ENCODE data around the gene GALNT14. TPM values are rescaled to one million over a fixed set of nuclear protein-coding genes. Genes with fewer than 3 reads are reported as not detected.

The GALNT14 gene
- total RNA-seq, 2 experiments from 2014 or later = 1.1 to 1.2 TPM

DNA sequence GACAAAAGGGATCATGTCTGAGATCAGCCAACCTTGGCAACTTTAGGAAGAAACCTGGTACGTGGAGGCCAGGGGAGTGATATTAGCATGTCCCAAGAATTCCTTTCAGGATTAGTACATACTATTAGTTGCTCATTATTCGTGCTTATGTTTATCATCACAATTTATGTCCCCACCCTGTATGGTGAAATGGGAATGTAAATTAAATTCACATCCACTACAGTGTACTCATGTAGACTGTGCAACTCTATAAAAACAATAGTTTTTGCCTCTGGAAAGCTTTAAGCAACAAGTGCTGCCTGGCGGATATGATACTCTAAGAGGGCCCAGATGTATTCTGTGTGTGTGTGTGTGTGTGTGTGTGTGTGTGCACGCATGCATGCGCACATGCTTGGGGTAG lies 110.7 kb downstream of the GALNT14 start:
- POLR2A ChIA-PET = no interaction called here
- CTCF ChIA-PET = no interaction called here

DNA sequence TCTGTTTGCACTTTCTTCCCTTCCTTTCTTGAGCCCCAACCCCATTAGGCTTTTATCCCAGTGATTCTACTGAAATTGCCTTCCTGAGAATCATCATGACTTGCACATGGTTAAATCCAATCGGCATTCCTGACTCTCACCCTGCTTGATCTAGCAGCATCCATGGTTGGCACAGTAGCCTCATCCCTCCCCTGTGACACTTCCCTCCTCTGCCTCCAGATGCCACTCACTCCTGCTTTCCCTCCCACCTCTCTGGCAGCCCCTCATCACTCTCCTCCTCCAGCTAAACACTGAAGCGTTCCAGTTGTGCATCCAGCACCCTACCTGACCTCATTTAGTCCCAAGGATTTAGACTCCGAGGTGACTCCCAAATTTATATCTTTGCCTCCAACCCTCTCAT lies 114.7 kb downstream of the GALNT14 start:
- POLR2A ChIA-PET = no interaction called here
- CTCF ChIA-PET = no interaction called here

DNA sequence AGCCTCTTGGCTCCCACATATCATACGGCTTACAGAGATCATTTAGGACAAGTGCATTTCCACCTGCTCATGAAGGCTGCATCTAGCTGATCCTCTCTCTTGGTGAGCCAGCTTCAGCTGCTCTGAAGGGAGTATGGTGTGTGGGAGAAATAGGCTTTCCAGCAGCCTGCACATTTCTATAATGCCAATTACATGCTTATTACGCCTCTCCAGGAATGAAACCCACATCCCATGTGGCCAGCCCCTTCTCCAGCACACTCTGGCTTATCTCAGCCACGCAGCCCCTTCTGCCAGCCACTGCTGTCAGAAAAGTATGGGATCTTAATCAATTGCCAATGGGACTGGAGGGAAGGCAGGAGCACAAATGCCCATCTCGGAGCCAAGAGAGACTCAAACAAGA lies 117.5 kb downstream of the GALNT14 start:
- ChIA-PET CTCF (no interaction called here), POLR2A (no interaction called here)

DNA sequence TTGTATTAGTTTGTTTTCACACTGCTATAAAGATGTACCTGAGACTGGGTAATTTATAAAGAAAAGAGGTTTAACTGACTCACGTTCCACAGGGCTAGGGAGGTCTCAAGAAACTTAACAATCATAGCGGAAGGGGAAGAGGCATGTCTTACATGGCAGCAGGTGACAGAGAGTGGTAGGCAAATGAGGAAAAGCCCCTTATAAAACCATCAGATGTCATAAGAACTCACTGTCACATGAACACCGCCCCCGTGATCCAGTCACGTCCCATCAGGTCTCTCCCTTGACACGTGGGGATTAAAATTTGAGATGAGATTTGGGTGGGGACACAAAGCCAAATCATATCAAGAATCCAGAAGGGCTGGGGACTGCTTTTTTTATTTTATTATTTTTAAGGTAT lies 120.0 kb downstream of the GALNT14 start:
- POLR2A ChIA-PET = no interaction called here
- CTCF ChIA-PET = no interaction called here

DNA sequence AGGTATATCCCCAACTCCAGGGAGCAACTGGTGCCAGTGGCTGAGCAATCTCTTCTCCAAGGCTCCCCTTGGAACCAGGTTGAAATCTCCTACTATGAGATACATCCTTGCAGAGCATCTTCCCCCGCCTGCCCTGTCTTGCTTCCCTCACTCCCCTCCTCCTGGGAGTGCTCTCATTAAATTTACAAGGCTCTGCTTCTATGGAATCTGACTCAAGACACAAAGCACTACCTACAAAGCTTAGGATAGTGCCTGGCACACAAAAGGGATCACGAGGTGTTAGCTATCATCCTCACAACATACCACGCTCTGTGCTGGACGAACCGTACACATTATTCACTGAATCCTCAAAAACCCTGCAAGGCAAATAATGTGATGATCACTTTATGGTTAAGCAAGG lies 121.6 kb downstream of the GALNT14 start:
- ChIA-PET POLR2A (no interaction called here), CTCF (no interaction called here)

DNA sequence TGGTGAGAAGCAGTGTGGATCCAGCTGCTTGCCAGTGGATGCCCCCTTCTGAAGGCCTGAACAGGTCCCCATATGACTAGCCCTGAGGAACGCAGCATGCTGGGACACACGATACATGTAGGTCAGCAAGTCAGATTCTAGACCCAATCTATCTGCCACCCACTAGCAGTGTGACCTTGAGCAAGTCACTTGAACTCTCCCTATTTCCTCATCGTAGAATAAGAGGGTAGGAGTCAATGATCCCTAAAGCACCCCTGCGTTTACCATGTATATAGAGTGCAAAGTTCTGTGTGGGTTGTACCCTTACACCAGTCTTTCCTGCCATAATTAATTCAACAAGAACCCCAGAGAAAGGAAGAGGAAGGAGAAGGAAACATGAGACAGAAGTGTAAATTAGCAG lies 123.7 kb downstream of the GALNT14 start:
- CTCF ChIA-PET = no interaction called here
- POLR2A ChIA-PET = no interaction called here

DNA sequence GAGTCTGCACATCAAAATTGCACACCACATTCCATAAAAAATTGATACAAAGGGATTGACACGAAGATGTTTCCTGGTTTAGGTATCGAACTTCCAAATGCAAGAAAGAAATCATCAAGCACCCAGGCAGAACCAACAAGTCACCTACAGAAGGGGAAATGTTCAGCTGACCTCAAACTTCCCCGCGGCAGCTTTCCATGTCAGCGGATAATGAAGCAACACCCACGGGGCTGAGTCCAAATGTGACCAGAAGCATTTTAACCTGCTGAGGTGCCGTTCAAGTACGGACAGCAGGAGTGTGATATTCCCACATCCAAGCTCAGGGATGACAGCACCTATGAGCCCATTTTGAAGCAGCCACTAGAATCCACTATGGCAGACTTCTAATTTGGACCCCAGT lies 124.9 kb downstream of the GALNT14 start:
- ChIA-PET CTCF (no interaction called here), POLR2A (no interaction called here)

DNA sequence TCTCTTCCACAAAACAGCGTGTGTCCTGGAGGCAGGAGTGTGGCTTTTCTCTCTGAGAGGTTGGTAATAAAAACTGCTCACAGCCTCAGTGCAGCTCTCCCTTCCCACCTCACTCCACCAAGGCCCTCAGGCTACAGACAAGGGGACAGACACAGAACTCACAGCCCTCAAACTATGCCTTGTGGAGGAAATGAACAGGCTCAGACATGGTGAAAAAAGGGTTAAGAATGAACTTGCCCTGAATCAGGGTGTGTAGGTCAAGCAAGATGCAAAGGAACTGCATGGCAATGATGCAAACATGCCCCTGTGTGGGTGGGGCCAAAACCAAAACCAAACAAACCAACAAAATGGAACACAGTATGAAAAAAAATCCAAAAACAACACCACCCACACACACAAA lies 125.8 kb downstream of the GALNT14 start:
- CTCF ChIA-PET = no interaction called here
- POLR2A ChIA-PET = no interaction called here

DNA sequence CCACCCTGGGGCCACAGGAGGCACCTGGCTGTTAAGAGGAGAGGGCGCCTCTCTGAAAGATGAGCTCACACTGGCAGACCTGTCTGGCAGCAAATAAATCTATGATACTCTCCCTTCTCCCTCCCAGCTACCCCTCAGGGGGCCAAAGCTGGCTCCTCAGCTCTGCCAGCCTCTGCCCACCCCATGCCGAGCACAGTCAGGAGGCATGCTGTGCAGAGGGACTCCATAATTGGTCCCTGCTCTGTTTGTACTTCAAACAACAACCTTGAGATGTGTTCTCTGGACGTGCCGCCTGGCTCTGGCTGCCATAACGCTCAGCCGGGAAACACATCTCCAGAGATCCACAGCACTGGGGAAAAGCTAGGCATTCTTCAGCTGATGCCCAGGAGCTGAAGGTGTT lies 126.7 kb downstream of the GALNT14 start:
- ChIA-PET POLR2A (no interaction called here), CTCF (no interaction called here)

DNA sequence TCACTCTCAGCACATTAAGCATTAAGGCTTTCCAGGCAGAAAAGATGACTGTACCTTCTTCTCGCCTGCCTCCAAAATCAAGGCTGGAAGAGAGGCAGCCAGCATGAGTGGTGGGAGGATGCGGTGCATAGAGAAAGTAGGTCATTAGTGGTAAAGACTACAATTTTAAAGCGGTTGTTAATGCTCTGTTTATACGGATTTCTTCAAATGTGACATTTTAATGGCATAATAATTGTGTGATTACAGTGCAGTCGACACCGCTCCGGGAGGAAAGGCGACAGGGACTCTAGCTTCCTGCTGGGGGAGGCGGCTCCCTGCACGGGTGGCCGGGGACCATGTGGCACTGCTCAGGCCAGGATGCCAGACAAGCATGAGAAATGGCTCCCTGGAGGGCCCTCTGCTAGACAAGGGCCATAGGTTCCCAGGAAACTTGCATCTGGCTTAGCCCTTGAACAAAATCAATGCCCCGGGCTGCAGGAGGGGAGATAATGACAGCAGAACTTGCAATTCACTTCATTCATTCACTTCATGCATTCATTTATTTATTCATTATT lies 129.6 kb downstream of the GALNT14 start:
- POLR2A ChIA-PET = no interaction called here
- CTCF ChIA-PET = no interaction called here

DNA sequence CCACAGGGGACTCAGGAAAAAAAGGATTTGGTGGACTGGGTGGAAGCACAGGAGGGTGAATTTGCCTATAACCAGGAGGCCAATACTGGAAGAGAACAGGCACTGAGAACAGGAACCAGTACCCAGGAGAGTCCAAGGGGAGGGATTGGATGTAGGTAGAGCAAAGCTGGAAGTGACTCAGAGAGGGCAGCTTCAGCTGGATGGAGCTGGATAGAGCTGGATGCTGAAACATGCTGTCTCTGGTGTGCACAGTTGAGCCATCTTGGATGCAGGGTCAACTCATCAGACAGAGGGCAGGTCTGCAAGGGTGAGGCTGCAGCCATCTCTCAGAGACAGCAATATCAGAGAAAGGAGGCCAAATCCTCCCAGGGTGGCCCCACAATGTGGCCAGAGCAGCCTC lies 134.0 kb downstream of the GALNT14 start:
- CTCF ChIA-PET = no interaction called here
- POLR2A ChIA-PET = no interaction called here

DNA sequence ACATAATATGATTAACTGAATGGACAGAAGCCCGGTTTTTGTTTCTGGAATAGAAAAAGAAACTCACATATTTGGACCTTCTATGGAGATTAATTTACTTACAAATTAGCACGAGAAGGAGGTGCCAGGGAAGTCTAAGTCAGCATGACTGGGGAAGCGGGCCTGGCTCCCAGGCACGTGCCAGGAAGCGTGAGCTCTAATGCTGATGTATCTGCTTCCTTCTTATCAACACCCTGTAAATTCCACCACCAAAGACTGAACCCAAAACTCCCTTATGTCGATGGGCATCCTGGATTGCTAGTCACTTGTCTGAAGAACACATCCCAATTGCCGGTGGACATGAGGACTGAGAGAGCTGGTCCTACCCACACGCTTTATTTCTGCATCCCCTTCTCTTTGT lies 134.5 kb downstream of the GALNT14 start:
- POLR2A ChIA-PET = no interaction called here
- CTCF ChIA-PET = no interaction called here

DNA sequence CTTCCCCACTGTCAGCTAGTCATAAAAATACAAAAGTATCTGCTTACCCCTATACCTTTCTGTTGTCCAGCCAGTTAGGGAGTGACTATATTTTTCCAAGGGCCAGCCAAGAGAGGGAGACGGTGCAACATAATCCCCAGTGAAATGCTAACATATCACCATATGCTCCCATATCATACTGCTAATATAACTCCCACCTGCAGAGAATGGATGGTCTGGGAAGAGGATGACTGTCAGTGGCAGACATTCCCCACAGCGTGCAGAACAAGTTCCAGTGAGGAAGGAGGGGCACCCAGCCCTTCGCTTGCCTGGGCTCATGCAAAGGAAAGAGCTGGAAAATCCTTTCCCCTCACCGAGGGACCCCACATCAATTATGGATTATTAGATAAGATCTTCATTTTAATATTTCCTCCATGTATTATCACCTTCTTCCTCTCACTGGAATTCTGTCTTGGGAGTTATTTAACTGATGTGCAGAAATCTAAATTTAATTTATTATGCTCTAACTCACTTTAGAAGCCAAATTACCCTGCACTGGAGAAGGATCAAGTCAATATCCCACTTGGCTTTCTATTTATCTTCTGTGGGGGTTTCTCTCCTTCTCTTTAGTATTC lies 135.6 kb downstream of the GALNT14 start:
- POLR2A ChIA-PET = no interaction called here
- CTCF ChIA-PET = no interaction called here

DNA sequence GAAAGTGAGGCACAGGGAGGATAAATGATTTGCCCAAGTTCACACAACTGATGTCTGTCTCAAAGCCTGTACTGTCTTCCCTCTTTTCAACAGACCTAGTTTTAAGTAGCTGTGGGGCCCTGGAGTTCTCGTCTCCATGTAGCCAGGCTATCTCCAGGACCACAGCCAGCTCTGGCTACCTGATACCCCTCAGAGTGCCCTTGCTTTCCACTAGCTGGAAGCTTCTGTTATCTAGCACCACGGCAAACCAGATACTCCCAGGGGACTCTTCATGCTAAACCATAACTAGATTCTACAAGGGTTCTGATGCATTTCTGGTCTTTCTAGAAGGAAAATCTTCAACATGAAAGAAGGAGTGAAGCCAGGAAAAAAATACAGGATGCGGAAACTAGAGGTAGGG lies 137.3 kb downstream of the GALNT14 start:
- ChIA-PET POLR2A (no interaction called here), CTCF (no interaction called here)

DNA sequence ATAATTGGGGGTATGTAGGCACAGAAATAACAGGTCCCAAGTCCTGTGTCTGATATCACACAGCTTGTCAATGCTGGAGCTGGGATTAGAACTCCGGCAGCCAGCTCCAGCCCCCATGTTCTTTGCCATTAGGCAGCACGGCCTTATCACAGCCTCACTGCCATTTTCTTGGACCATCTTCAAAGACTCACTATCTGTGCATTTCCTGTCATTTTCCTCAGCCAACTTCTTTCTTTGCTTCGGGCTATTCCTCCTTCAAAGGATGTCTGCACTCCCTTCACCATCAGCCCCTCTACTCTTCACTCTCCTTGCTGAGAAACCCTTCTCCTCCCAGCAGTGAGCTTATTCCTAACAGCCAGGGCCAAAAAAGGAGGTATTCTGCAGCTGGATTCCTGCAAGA lies 139.6 kb downstream of the GALNT14 start:
- ChIA-PET POLR2A (no interaction called here), CTCF (no interaction called here)

DNA sequence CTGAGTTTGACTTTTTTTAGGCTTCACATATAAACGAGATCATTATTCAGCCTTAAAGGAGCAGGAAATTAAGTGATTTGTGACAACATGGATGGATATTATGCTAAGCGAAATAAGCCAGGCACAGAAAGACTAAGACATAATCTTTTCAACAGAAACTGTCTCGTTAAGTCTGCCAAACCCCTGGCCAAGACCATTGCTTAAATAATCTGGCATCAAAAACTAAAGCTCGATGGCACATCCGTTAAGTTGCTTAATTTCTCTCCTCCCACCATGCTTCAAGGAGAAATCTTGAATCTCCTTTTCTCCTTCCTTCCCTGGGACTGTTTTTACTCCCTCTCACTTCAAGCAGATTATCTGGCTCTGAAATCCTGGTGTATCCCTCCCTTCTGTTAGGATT lies 140.3 kb downstream of the GALNT14 start:
- CTCF ChIA-PET = no interaction called here
- POLR2A ChIA-PET = no interaction called here

DNA sequence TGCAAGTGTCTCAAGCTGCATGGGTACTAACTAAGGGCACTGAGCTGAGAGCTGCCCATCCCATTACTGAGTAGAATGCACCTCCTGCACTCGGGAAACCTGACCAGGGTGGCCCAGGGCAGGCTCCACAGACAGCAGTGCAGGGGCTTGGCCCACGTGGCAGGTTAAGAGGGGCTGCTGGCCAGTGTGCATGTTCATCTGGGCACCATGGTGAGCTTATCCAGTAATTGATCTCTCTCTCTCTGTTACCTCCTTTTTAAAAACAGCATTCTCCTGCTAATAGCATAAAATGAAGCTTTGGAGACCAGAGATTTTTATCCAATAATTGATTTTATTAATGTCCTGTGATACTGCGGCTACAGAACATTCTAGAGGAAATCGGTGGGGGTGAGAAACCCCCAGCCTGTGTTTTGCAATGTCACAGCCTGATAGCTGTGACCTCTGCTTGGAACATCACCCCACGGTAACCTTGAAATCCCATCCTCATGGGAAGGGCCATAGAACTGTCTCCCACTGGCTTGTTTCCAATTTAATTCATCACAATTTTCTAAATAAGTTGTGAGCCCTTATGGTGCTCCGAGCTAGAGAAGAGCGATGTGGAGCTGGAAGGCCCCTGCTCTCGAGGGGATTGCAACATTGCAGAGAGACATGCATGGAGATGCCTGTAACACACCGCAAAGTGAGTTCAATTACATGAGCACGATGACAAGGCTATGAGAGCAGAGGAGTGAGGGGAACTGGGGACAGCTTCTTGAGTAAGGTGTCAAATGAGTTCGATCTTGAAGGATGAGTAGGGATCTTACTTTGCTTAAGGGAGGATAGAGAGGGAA lies 143.8 kb downstream of the GALNT14 start:
- ChIA-PET CTCF (no interaction called here), POLR2A (no interaction called here)

DNA sequence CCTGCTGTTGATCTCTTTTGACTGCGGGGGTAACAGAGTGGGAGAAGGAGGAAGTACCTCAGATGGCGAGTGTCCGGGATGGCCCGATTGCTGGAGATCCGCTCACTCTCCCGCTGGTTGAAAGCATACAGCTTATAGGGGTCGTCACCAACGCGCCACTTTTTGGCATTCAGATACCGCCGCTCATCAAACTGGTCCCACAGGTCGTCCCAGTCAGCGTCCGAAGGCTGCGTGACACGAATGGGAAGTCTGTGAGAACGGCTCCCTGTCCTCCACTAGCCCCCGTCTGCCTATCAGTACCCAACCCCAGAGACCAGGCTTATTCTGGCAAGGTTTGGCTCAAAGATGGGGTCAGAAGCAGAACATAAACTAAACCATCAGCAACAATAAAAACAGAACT lies 145.5 kb downstream of the GALNT14 start:
- CTCF ChIA-PET = no interaction called here
- POLR2A ChIA-PET = no interaction called here

DNA sequence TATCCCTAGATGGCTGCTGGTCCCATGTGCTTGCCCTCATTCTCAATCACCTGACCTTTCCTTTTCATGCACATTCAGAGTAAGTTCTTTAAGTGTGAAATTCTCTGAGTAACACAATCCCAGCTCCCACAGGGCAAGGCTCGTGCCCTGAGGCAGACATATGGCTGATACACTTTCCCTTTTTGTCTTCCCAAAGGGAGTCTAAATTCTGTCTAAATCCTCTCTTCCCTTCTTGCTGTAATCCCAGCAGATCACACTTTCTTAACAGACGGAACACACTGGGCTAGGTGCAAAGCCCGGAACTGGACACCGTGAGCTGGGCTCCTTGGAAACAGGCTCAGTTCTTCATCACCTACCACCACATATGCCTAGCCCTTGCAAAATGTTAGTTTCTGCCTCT lies 147.6 kb downstream of the GALNT14 start:
- CTCF ChIA-PET = no interaction called here
- POLR2A ChIA-PET = no interaction called here

DNA sequence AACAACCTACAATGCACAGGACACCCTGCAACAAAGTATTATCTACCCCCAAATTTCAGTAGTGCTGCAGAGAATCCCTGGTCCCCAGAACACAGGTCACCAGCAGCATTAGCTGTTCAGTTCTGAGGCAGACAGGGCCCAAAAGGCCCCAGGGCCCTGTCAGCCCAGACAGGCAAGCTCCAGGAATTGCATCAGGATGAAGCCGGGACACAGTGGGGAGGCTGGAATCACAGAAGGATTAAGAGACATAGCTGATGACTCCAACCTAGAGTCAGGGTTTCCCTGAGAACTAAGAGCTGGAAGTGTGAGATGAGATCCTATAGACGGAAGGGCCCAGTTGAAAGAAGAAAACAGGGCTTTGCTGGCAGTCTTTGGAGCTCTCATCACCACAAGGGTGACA lies 148.1 kb downstream of the GALNT14 start:
- CTCF ChIA-PET = no interaction called here
- POLR2A ChIA-PET = no interaction called here

DNA sequence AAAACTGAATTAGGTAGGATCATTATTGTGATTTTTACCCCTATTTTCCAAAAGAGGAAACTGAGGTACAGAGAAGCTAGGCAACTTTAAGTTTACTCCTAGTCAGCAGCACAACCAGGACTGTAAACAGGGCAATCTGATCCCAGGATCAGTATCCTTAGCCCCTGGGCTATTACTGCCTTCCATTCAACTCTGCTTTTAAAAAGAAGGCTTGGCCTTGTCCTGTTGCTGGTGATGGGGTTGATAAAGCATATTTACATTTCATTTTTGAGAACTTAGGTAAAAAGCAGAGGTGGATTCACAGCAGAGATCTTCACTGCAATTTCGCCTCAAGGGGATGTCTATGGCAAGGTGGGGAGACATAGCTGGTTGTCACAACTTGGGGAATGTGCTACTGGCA lies 148.5 kb downstream of the GALNT14 start:
- CTCF ChIA-PET = no interaction called here

DNA sequence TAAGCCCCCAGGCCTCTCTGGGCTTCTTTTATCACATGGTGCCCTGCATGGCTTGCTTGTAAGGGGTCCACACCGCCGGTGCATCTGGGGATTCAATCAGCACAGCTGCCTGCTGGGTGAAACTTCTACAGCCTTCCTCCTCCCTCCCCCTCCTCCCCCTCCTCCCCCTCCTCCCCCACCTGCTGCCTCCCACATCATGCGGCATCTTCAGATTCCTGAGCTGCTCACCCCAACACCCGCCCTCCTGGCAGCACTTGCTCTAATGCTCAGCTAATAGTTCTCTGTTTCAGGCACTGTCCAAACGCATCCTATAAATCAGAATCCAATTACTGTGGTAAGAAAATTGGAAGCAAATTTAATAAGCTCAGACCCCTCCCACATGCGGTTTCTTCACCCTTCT lies 150.7 kb downstream of the GALNT14 start:
- POLR2A ChIA-PET = no interaction called here
- CTCF ChIA-PET = no interaction called here

More for the DNA sequence above, 148.5 kb downstream of the GALNT14 start:
- POLR2A ChIA-PET = no interaction called here

Measured in activated CD8-positive, alpha-beta memory T cell treated with anti-CD3 and anti-CD28 coated beads for 36 hours (primary cell).